KMS-11 (cell line): ENCODE results near the gene CYTIP.
A peak's percentile ranks its signal among the peaks of the same experiment; 100 is the strongest.

Experiments
- H2AFZ ChIP-seq: fragments of 200-600 bp; sonication (generic); 2 replicates; pipeline ENCODE4 v1.6.1; 2016; ENCODE audit warnings: antibody characterized with exemption, mixed run types, low read depth
- H3K27ac ChIP-seq: fragments of 200-600 bp; sonication (generic); 2 replicates; pipeline ENCODE4 v1.6.1; 2016; ENCODE audit warnings: mild to moderate bottlenecking, mixed run types
- H3K27me3 ChIP-seq: fragments of 200-600 bp; sonication (generic); 2 replicates; pipeline ENCODE4 v1.6.1; 2017; ENCODE audit warnings: mild to moderate bottlenecking, low read depth, mixed run types, moderate library complexity; ENCODE audit not compliant: insufficient read depth
- H3K36me3 ChIP-seq: fragments of 200-600 bp; sonication (generic); 2 replicates; pipeline ENCODE4 v1.6.1; 2017; ENCODE audit warnings: mild to moderate bottlenecking, mixed run types; ENCODE audit not compliant: insufficient read depth
- H3K4me1 ChIP-seq: fragments of 200-600 bp; sonication (generic); 2 replicates; pipeline ENCODE4 v1.6.1; 2016; ENCODE audit warnings: mild to moderate bottlenecking, low read depth, mixed run types; ENCODE audit not compliant: poor library complexity, severe bottlenecking
- H3K4me2 ChIP-seq: fragments of 200-600 bp; sonication (generic); 2 replicates; pipeline ENCODE4 v1.7.0; 2016; ENCODE audit warnings: mild to moderate bottlenecking, mixed run types
- H3K4me3 ChIP-seq: fragments of 200-600 bp; sonication (generic); IDR thresholded peaks from 2 replicates; pipeline ENCODE4 v1.6.1; 2017; ENCODE audit warnings: low read depth, low read length, mixed read lengths; ENCODE audit not compliant: insufficient read depth
- H3K79me2 ChIP-seq: fragments of 200-600 bp; sonication (generic); 2 replicates; pipeline ENCODE4 v1.6.1; 2016; ENCODE audit warnings: low read depth, mixed run types; ENCODE audit not compliant: insufficient read depth
- H3K9ac ChIP-seq: fragments of 200-600 bp; sonication (generic); 2 replicates; pipeline ENCODE4 v1.6.1; 2016; ENCODE audit warnings: mild to moderate bottlenecking, mixed run types
- H4K20me1 ChIP-seq: fragments of 200-600 bp; sonication (generic); 2 replicates; pipeline ENCODE4 v1.6.1; 2016; ENCODE audit warnings: mild to moderate bottlenecking, mixed run types; ENCODE audit not compliant: insufficient read depth
- CTCF ChIP-seq: fragments of 200-600 bp; sonication (generic); conservative IDR thresholded peaks from 2 replicates; pipeline ENCODE4 v1.6.1; 2017; ENCODE audit warnings: low read depth, mild to moderate bottlenecking, antibody characterized with exemption, low read length, moderate library complexity, mixed read lengths

CYTIP gene

DNA sequence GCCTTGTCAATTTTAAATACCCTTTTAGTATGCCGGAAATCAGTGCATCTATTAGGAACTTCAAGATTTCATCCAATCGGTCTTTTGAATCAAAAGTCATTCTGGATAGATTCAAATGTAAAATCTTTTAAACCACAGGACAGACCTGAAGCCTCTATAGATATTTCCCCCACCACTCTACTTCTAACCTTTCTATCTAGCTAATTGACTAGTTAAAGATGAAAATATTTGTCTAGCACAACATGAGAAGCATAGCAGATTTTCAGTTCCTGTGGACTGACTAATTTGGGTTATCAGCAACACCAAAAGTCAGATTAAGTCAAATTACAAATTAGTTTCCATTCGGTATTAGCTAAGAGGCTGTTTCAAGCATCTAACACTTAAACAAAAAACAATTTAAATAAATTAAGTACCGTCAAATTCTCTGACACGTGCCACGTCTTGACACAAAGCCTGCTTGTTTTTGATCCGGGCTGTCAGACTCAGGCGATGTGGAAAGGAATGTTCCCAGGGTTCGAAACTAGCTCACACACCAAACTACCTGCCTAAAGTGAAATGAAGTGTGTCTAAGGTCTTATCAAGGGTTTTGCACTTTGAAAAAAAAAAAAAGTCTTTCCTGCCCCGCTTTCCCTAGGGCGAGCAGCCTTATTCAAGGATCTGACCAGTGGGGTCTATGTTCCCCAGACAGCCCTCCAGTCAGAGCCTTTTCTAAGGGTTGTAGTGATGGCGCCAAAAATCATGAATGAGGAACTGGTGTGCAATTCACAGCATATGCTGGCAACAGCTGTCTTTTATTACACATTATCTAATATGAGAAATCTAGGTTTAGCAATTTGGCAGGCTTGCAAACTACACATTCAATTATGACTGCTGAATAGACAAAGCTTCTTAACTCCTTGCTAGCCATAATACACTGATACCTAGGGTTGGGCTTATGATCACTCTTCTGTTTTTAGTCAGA lies 4.7 kb downstream of the CYTIP start:
- Histone ChIP-seq H3K9ac (peak overlapping the region; percentile 93), H4K20me1 (peaks cover 62% of the 10 kb centered on the region), H3K4me1 (peaks cover 53% of the 10 kb centered on the region), H2AFZ (no peak overlapping the region), H3K79me2 (peaks cover 100% of the 10 kb centered on the region), H3K4me2 (peak overlapping the region; percentile 89), H3K27ac (peak overlapping the region; percentile 89), H3K27me3 (no peaks in the 10 kb centered on the region), H3K36me3 (peaks cover 5% of the 10 kb centered on the region; the same call in 1 of the 2 replicates), H3K4me3 (peak overlapping the region; percentile 97)
- TF ChIP-seq CTCF: no peak

GRCh38 chr2:157433394-157433793 lies 10.5 kb downstream of the CYTIP start:
- Histone ChIP-seq H3K79me2 (peaks cover 97% of the 10 kb centered on the region), H3K4me1 (peaks cover 52% of the 10 kb centered on the region), H3K36me3 (peaks cover 56% of the 10 kb centered on the region; the same call in 1 of the 2 replicates), H2AFZ (no peak overlapping the region), H3K27ac (no peak overlapping the region), H3K4me3 (no peak overlapping the region), H4K20me1 (peaks cover 68% of the 10 kb centered on the region), H3K4me2 (no peak overlapping the region), H3K9ac (no peak overlapping the region), H3K27me3 (no peaks in the 10 kb centered on the region)
- no peak for TF ChIP-seq CTCF

GRCh38 chr2:157432475-157433106 lies 11.3 kb downstream of the CYTIP start:
- Histone ChIP-seq H4K20me1 (peaks cover 60% of the 10 kb centered on the region), H3K27me3 (no peaks in the 10 kb centered on the region), H3K36me3 (peaks cover 64% of the 10 kb centered on the region; the same call in 1 of the 2 replicates), H3K4me2 (no peak overlapping the region), H3K79me2 (peaks cover 95% of the 10 kb centered on the region), H3K9ac (no peak overlapping the region), H3K27ac (no peak overlapping the region), H3K4me3 (no peak overlapping the region), H2AFZ (no peak overlapping the region), H3K4me1 (peaks cover 44% of the 10 kb centered on the region)
- TF ChIP-seq CTCF: no peak

- Histone ChIP-seq H3K4me2 (no peak overlapping the region), H3K4me3 (no peak overlapping the region), H4K20me1 (peaks cover 46% of the 10 kb centered on the region), H3K36me3 (peaks cover 78% of the 10 kb centered on the region), H3K9ac (no peak overlapping the region), H3K27me3 (no peaks in the 10 kb centered on the region), H3K27ac (no peak overlapping the region), H3K79me2 (peaks cover 94% of the 10 kb centered on the region), H3K4me1 (peaks cover 30% of the 10 kb centered on the region), H2AFZ (no peak overlapping the region)
- no peak for TF ChIP-seq CTCF
These were observed 12.7 kb downstream of the CYTIP start for GRCh38 chr2:157431176-157431575.
